NCI-H1417 (cell line): ENCODE measurements around the gene GALNT9.
"Not testable (repeated sequence)": the region's sequence is repeated elsewhere in the genome, so short reads cannot be mapped to it uniquely, and the experiment has no call there.

Experiments used
- DNase-seq, 3 experiments: peaks; one replicate each; lab custom pipeline; 2025; lab: John Stamatoyannopoulos, UW

The GALNT9 gene

DNA sequence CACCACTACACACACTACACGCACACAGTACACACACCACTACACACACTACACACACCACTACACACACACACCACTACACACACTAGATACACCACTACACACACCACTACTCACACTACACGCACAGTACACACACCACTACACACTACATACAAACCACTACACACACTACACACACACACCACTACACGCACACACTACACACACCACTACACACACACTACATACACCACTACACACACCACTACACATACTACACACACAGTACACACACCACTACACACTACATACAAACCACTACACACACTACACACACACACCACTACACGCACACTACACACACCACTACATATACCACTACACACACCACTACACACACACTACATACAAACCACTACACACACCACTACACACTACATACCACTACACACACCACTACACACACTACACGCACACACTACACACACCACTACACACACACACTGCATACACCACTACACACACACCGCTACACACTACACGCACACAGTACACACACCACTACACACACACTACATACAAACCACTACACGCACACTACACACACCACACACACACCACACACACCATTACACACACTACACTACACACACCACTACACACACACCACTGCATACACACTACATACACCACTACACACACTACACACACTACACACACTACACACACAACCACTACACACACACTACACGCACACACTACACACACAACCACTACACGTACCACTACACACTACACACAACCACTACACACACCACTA lies 173.4 kb downstream of the GALNT9 start:
- no peak for DNase-seq

DNA sequence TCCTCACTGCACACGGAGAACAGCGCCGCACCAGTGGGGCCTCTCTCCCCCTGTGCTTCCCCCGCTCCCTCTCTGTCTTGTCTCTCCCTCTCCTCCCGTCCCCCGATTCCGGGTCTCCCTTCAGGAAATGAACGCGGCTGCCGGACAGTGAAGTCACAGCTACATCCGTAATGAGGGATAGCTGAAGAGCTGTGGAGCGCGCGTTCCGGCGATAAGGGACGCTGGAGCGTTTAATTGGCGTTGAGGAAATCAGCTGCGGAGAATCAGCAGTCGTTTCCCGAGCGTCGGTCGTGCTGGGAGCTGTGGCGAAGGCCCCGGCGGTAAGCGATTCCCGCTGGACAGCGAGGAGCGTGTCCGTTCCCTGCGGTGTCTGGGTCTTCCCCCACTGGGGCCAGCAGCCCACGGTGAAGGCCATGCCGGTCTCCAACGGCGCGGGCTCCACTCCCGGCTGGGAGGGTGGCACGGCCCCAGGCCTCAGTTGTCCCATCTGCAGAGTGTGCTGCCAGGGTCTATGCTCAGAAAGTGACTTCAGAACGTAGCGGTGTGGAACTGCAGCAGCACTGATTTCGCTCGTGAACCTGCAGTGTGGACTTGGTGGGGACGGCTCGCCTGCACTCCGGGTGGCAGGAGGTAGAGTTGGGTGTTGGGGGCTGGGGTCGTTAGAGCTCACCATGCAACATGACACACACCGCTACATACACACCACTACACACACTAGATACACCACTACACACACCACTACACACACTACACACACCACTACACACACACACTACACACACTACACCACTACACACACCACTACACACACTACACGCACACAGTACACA lies 174.2 kb downstream of the GALNT9 start:
- peak in 1 of 3 experiments; percentile 31 for DNase-seq

DNA sequence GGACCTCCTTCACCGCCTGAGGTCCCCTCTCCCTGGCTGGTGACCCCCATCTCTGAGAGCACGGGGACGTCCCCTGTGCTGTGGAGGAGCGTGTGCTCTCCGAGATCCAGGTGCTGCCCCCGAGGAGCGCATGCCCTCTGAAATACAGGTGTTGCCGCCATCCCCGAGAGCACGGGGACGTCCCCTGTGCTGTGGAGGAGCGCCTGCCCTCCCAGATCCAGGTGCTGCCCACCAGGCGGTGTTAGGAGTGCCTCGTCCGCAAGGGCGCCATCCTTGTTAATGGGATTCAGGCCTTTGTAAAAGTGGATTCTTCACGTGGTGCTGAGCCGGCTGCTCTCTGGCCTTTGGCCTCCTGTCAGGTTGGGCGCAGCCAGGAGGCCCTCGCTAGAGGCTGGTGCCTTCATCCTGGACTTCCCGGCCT lies 175.0 kb downstream of the GALNT9 start:
- DNase-seq = peak in 2 of 3 experiments; percentile 77 to 83

DNA sequence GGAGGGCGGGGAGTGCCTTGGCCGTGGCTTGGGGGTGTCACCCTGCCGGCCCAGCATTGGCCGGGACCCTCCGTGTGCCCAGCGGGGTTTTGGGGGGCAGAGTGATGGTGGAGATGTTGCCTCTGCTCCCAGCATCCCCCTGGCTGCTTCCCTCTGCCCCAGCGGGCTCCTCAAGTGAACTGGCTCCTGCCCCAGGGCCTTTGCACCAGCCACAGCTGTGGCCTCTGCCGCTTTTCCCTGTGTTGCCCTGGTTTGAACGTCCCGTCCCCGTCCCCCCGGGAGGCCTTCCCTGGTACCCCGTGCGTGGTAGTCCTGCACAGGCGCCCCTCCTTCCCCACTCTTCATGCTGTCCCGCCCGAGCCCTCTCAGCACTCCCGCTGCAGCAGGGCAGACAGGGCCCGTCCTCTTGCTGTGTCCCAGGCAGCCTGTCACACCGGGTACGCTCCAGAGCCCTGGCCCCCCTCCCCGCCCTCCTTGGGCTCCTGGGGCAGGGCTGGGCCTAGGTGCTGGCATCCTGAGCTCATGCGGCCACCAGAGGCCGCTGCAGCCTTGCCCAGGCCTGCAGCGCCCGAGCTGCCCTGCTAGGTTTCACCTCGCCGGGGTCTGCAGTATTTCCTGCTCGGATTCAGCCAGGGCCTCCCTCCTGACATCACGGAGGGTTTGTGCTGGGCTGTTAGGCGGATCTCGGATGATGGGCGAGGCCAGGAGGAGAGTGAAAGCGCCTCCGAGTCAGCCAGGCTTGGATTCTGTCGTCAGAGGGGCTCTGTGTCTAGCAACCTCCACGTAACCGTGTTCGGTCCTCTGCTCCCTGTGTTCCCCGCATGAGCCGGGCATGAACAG lies 175.7 kb downstream of the GALNT9 start:
- DNase-seq = peak; percentile 81 to 89 (median 83)

DNA sequence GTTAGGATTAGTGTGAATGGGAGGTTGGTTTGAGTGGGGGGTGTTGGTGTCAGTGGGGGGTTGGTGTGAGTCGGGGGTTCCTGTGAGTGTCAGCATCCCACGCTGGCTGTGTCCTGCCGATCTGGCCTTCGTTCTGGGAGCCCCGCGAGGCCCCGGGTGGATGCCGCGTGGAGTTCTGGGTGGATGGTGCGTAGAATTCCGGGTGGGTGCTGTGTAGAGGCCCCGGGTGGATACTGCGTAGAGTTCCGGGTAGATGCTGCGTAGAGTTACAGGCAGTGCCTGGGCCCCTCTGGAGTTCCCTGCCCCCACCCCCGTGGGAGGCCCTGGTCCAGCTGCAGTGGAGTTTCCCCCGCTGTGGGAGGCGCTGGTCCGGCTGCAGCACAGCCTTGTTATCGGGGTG lies 176.4 kb downstream of the GALNT9 start:
- no peak for DNase-seq

DNA sequence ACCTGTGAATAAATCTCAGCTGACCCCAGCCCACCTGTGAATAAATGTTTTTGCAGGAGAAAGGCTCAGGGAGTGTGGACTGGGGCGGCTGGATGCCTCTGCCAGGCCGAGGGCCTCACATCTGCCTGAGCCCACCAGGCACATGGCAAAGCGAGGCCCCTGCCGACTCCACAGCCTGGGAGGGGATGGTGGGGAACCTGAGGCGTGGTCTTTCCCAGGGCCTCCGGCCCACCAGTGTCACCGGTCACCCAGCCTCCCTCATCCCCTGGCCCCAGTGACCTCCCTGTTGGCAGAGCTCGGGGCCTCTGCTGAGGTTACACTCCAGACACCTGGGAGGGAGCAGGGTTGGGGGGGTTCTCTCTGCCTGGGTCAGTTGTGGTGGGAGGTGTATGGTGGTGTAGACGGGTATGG lies 177.0 kb downstream of the GALNT9 start:
- no peak for DNase-seq

DNA sequence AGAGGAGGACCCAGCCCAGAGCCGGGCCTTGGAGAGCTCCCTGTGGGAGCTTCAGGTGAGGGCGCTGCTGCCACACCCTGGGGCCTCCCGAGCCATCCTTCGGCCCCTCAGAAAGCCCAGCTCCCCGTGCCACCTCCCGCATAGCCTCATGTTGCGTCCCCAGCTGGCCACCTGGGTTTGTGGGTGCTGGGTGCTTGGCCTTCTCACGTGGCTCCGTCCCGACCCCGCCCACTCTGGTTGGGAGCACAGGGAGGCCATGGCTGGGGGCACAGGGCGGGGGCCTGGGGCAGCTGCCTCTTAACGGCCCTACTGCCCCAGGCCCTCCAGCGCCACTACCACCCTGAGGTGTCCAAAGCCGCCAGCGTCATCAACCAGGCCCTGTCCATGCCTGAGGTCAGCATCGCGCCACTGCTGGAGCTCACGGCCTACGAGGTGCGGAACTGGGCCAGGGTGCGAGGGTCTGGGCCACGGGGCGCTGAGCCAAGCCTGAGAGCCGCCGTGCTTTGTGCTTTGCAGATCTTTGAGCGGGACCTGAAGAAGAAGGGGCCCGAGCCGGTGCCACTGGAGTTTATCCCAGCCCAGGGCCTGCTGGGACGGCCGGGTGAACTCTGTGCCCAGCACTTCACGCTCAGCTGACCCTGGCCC lies 177.5 kb downstream of the GALNT9 start:
- no peak for DNase-seq

DNA sequence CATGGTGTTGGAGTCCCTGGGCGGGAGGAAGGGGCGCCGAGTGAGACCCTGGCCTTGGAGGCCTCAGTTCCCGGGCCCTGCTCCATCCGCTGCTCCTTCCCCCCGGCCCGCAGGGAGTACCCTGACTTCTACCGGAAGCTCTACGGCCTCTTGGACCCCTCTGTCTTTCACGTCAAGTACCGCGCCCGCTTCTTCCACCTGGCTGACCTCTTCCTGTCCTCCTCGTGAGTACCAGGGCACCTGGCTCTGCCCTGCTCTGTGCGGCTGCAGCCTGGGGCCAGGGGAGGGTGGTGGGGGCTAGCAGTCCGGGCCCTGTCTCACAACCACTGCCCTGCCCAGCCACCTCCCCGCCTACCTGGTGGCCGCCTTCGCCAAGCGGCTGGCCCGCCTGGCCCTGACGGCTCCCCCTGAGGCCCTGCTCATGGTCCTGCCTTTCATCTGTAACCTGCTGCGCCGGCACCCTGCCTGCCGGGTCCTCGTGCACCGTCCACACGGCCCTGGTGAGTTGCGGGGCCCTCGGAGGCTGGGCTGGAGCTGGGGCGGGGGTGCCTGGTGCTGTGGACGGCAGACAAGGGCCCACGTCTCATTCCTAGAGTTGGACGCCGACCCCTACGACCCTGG lies 178.1 kb downstream of the GALNT9 start:
- no peak for DNase-seq

DNA sequence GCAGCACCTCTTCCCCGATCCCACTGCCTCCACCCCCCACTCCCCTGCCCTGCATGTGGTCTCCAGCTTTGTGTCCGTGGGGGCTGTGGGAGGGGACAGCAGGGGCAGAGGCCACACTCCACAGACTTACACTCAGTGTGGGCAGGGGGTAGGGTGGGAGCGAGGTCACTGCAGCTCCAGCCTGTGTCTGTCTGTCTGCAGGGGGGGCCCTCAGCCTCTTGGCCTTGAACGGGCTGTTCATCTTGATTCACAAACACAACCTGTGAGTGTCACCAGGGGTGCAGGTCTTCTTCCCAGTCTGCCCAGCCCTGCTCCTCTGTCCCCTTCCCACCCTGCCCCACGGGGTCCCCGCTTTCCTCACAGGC lies 178.6 kb downstream of the GALNT9 start:
- DNase-seq = no peak

DNA sequence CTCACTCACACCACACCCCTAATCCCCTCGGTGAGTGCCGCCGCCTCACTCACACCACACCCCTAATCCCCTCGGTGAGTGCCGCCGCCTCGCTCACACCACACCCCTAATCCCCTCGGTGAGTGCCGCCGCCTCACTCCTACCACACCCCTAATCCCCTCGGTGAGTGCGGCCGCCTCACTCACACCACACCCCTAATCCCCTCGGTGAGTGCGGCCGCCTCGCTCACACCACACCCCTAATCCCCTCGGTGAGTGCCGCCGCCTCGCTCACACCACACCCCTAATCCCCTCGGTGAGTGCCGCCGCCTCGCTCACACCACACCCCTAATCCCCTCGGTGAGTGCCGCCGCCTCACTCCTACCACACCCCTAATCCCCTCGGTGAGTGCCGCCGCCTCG lies 179.9 kb downstream of the GALNT9 start:
- not testable (repeated sequence) for DNase-seq

DNA sequence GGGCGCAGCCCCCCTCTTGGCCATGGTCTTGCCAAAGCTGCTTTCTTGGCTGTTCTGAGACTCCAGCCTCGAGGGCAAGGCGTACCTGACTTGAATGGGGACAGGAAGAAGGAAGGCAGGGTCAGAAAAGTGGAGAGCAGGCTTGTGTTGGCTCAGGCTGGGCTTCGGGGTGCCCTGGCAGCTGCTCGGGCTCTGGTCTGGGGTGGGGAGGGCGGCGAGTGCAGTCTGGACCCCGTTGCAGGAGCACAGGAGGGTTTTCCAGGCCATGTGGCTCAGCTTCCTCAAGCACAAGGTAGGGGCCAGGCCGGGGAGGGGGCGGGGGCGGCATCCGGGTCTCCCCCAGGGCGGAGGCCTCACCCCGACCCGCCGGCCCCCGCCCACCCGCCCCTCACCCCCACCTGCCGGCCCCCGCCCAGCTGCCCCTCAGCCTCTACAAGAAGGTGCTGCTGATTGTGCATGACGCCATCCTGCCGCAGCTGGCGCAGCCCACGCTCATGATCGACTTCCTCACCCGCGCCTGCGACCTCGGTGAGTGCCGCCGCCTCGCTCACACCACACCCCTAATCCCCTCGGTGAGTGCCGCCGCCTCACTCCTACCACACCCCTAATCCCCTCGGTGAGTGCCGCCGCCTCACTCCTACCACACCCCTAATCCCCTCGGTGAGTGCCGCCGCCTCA lies 180.9 kb downstream of the GALNT9 start:
- DNase-seq = no peak

DNA sequence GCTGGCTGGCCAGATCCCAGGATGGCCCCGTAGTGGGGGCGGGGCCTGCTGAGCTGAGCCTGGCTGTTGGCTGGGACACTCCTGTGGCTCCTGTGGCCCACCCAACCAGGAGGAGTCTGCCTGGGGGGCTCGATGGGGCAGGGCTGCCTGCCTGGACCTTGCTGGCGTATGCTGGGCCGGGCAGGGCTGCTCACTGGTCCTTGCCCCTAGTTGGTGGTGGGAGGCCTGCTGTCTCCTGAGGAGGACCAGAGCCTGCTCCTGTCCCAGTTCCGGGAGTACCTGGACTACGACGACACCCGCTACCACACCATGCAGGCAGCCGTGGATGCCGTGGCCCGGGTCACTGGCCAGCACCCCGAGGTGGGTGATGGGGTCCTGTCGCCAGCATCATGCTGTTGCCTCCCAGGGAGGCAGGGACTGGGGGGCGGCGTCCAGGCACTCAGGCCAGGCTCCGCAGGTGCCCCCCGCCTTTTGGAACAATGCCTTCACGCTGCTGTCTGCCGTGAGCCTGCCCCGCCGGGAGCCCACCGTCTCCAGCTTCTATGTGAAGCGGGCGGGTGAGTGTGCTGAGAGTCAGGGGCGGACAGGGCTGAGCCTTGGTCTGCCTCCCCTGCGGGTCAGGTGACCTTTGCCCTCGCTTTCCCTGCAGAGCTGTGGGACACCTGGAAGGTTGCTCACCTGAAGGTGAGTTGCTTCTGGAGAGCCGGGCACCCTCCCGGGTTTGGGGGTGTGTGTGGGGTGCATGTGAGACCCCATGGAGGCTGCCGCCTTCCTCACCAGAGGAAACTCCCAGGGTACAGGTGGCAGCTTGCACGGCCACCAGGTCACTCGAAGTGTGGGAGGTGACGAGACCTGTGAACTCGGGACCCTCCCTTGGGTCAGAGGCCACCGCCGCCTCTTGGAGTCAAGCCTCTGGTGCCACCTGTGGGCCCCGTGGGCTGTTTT lies 181.7 kb downstream of the GALNT9 start:
- no peak for DNase-seq

DNA sequence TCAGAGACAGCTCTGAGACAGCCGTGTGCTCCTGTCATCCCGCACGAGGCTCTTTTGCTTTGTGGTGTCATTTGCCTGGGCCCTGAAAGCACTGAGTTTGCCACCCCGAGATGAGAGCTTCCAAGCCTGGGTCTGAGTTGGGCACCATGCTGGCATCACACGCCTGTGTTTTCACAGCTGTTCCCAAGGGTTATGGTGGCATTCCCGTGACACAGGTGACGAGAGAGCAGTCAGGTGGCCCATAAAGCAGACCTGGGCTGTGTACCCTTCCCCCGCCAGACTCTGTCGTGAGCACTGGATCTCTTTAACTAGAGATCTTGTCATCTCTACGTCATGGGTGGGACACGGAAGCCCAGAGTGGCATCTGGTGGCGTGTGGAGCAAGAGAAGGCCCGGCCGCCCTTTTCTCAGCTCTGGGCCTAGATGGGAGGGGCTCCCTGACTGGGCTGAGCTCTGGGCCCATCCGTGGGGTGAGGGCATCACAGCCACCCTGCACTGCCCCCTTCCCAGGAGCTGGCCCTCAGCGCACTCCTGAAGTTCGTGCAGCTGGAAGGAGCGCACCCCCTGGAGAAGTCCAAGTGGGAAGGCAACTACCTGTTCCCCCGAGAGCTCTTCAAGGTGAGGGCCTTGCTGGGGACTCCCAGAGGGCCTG lies 182.5 kb downstream of the GALNT9 start:
- DNase-seq = no peak
